Kidney (tissue), 14 donors: Measurements from ENCODE around the gene INPP4A. TPM values are rescaled to one million over a fixed set of nuclear protein-coding genes. Genes with fewer than 3 reads are reported as not detected.

ENCODE experiments used
- DNase-seq, 5 donors: peaks; one replicate each; pipeline ENCODE4 v3.0.0-alpha.2; 2013 to 2020
- FAIRE-seq: peaks from 2 replicates; lab custom pipeline; 2012; peaks lifted over from hg19 to GRCh38; lab: Jason Lieb, UNC
- H3K27ac ChIP-seq, 2 donors: one replicate each; pipeline ENCODE4 v1.7.0; 2013; ENCODE audit warnings: low read depth in 2 of 2, low read length in 2 of 2, inconsistent platforms in 1 of 2
- H3K27me3 ChIP-seq: one replicate; pipeline ENCODE4 v1.7.1; 2013; ENCODE audit warnings: low read length, inconsistent platforms; ENCODE audit not compliant: control insufficient read depth, insufficient read depth
- H3K36me3 ChIP-seq, 3 donors: one replicate each; pipeline versions ENCODE4 v1.7.0 to v1.7.1; 2013; ENCODE audit warnings: low read length in 3 of 3, control low read depth in 1 of 3, inconsistent platforms in 1 of 3; ENCODE audit not compliant: insufficient read depth in 3 of 3, control insufficient read depth in 2 of 3
- H3K4me1 ChIP-seq, 3 donors: one replicate each; pipeline versions ENCODE4 v1.7.0 to v1.7.1; 2013; ENCODE audit warnings: low read length in 3 of 3, inconsistent platforms in 1 of 3, low read depth in 1 of 3; ENCODE audit not compliant: control insufficient read depth in 2 of 3, insufficient read depth in 2 of 3
- H3K4me3 ChIP-seq, 3 donors: one replicate each; pipeline versions ENCODE4 v1.7.0 to v1.8.1; 2013; ENCODE audit warnings: low read length in 3 of 3, control low read depth in 1 of 3, inconsistent platforms in 1 of 3
- H3K9ac ChIP-seq, 3 donors: one replicate each; pipeline versions ENCODE4 v1.7.0 to v1.7.1; 2013; ENCODE audit warnings: low read length in 3 of 3, control low read depth in 1 of 3, inconsistent platforms in 1 of 3
- H3K9me3 ChIP-seq, 3 donors: one replicate each; pipeline versions ENCODE4 v1.7.0 to v1.7.1; 2013; ENCODE audit warnings: low read length in 3 of 3, control low read depth in 1 of 3, inconsistent platforms in 1 of 3; ENCODE audit not compliant: control insufficient read depth in 2 of 3, insufficient read depth in 1 of 3
- intact Hi-C: fragments of 100-400 bp; cut with DNase I; formaldehyde crosslinking; loops from one replicate; pipeline ENCODE4 v1.11.1; 2022
- polyA plus RNA-seq: library from polyadenylated mRNA; stranded (reverse); fragments of 350-450 nt; fragmentation: Illumina TruSeq; extraction: RNeasy Lipid Tissue Mini Kit (QIAGEN cat#74804); gene quantifications from one replicate; pipeline ENCODE4 v1.2.3, GENCODE V29; 2014; ENCODE audit warnings: low read depth, low replicate concordance; ENCODE audit not compliant: insufficient read depth
- total RNA-seq: library from RNA; stranded (reverse); fragmentation: NEBNext Ultra II Directional; extraction: Animal tissue kit (Norgen Biotek cat#: 25700); gene quantifications from one replicate; pipeline ENCODE4 v1.2.1, GENCODE V29; 2021
- TF ChIP-seq, protein P1 (sequence below): IDR thresholded peaks from 3 replicates; pipeline ENCODE4 v1.5.1; 2012; ENCODE audit warnings: mild to moderate bottlenecking, moderate library complexity, borderline replicate concordance; ENCODE audit not compliant: insufficient read depth; ENCODE audit errors: extremely low read depth
- donor health status: control.
- donor health status: control.
- donor health status: control.
- donor health status: control.
- donor health status: control.
- donor health status: DM: yes; HTN: yes; CAD: no.
- donor health status: Normal renal cell carcinoma (clear cell type).

INPP4A gene
- total and polyA plus RNA-seq, 2 donors from 2014 or later: 4.1 to 27.9 TPM

DNA sequence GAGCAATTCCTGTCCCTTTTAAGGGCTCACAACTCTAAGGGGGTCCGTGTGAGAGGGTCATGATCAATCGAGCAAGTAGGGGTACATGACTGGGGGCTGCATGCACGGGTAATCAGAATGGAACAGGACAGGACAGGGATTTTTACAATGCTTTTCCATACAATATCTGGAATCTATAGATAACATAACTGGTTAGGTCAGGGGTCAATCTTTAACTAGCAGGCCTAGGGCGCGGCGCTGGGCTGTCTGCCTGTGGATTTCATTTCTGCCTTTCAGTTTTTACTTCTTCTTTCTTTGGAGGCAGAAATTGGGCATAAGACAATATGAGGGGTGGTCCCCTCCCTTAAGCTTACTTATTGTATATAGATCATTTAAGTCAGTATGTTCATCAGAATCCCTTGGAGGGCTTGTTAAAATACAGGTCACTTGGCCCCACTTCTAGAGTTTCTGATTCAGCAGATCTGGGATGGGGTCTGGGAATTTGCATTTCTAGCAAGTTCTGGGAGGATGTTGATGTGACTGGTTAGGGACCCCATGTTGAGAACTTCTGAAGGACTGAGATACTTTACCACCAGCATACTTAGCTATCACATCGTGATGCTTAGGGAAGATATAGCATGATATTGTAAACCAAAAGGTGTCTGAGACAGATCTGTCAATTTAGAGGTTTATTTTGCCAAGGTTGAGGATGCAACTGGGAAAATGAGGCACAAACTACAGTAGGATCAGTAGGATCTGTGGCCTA, 2.8 kb upstream of the INPP4A start:
- DNase-seq: no peak
- intact Hi-C loops: no loop called here
- Histone ChIP-seq H3K9me3 (no peaks in the 10 kb centered on the region), H3K4me1 (peaks cover 0 to 8% (median 0%) of the 10 kb centered on the region in 3 donors), H3K36me3 (no peaks in the 10 kb centered on the region), H3K9ac (no peak overlapping the region), H3K27ac (no peak overlapping the region), H3K4me3 (no peak overlapping the region), H3K27me3 (no peaks in the 10 kb centered on the region)
- TF ChIP-seq, protein P1, sequence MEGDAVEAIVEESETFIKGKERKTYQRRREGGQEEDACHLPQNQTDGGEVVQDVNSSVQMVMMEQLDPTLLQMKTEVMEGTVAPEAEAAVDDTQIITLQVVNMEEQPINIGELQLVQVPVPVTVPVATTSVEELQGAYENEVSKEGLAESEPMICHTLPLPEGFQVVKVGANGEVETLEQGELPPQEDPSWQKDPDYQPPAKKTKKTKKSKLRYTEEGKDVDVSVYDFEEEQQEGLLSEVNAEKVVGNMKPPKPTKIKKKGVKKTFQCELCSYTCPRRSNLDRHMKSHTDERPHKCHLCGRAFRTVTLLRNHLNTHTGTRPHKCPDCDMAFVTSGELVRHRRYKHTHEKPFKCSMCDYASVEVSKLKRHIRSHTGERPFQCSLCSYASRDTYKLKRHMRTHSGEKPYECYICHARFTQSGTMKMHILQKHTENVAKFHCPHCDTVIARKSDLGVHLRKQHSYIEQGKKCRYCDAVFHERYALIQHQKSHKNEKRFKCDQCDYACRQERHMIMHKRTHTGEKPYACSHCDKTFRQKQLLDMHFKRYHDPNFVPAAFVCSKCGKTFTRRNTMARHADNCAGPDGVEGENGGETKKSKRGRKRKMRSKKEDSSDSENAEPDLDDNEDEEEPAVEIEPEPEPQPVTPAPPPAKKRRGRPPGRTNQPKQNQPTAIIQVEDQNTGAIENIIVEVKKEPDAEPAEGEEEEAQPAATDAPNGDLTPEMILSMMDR: no peak
- no peak for FAIRE-seq

GRCh38 chr2:98442488-98442887, 2.2 kb upstream of the INPP4A start:
- H3K9me3 ChIP-seq: no peaks in the 10 kb centered on the region
- no peak for FAIRE-seq
- H3K36me3 ChIP-seq: no peaks in the 10 kb centered on the region
- peaks cover 0 to 8% (median 0%) of the 10 kb centered on the region in 3 donors for H3K4me1 ChIP-seq
- intact Hi-C loops: no loop called here
- no peak for DNase-seq
- H3K4me3 ChIP-seq: no peak overlapping the region
- no peaks in the 10 kb centered on the region for H3K27me3 ChIP-seq
- TF ChIP-seq, protein P1: no peak
- H3K27ac ChIP-seq: no peak overlapping the region
- no peak overlapping the region for H3K9ac ChIP-seq

DNA sequence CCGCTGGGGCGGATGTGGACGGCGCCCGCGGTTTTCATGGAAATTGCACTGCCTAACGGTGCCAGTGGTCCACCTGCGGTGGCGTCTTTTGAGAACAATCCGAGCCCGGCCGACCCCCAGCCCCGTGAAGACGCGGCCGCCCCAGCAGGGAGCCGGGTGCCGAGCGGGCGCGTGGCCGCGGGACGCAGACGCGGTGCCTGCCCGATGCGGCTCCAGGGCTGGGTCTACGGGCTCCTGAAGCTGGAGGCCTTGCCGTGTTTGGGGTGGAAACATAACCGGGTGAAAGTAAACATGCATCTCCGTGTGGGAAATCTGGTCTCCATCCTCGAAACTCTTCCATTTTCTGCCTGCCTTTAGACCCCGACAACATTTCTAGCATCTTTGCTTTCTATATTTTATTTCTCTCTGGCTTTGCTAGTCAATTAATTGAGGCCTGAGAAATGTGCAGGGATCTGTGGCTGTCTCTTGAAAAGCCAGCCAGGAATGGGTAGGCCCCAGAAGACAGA, 572 bp downstream of the INPP4A start:
- H3K27me3 ChIP-seq: no peaks in the 10 kb centered on the region
- FAIRE-seq (no peak), DNase-seq (peak in 2 of 5 donors; percentile 42 to 48)
- intact Hi-C loops: no loop called here
- peaks cover 0 to 8% (median 0%) of the 10 kb centered on the region in 3 donors for H3K4me1 ChIP-seq
- peak overlapping the region; percentile 70 to 78 (median 71) for H3K4me3 ChIP-seq
- no peak overlapping the region for H3K27ac ChIP-seq
- no peaks in the 10 kb centered on the region for H3K9me3 ChIP-seq
- TF ChIP-seq, protein P1: no peak
- no peaks in the 10 kb centered on the region for H3K36me3 ChIP-seq
- peak overlapping the region; percentile 54 to 83 (median 58) for H3K9ac ChIP-seq
